Colonic mucosa (tissue), 4 donors: ENCODE data around the gene MIX23. TPM values are rescaled to one million over a fixed set of nuclear protein-coding genes. Genes with fewer than 3 reads are reported as not detected.

Experiments used
- DNase-seq: peaks from one replicate; pipeline ENCODE4 v3.0.0-alpha.2; 2020
- H3K27ac ChIP-seq: fragments of 200-600 bp; one replicate; pipeline ENCODE4 v1.8.0; 2021
- H3K27me3 ChIP-seq: fragments of 200-600 bp; one replicate; pipeline ENCODE4 v1.8.0; 2021
- H3K36me3 ChIP-seq: fragments of 200-600 bp; one replicate; pipeline ENCODE4 v1.8.0; 2021
- H3K4me1 ChIP-seq: fragments of 200-600 bp; one replicate; pipeline ENCODE4 v1.8.0; 2021; ENCODE audit warnings: mild to moderate bottlenecking
- H3K4me3 ChIP-seq: fragments of 200-600 bp; one replicate; pipeline ENCODE4 v1.8.0; 2021
- H3K9ac ChIP-seq, 2 donors: one replicate each; pipeline ENCODE4 v1.7.0; 2013; ENCODE audit warnings: control low read depth in 2 of 2, low read depth in 2 of 2, low read length in 2 of 2
- H3K9me3 ChIP-seq: fragments of 200-600 bp; one replicate; pipeline ENCODE4 v1.8.0; 2021
- intact Hi-C: fragments of 100-400 bp; cut with DNase I; formaldehyde crosslinking; loops from one replicate; pipeline ENCODE4 v1.14.1; 2022
- total RNA-seq, 2 donors: library from RNA; stranded (reverse); fragmentation: NEBNext Ultra II Directional in 1 of 2; extraction: Animal tissue kit (Norgen Biotek cat#: 25700) in 1 of 2; gene quantifications; one replicate each; pipeline ENCODE4 v1.2.1, GENCODE V29; 2021
- TF ChIP-seq, protein P1 (sequence below): fragments of 200-600 bp; IDR thresholded peaks from one replicate; pipeline ENCODE4 v1.8.0; 2022; ENCODE audit warnings: antibody characterized with exemption, mild to moderate bottlenecking
- donor health status: healthy.
- donor health status: DM: no; HTN: no; CAD: no.
- donor health status: DM: no; HTN: no; CAD: no.

The MIX23 gene
- total RNA-seq, 2 donors from 2014 or later: 44.5 to 66.6 TPM

DNA sequence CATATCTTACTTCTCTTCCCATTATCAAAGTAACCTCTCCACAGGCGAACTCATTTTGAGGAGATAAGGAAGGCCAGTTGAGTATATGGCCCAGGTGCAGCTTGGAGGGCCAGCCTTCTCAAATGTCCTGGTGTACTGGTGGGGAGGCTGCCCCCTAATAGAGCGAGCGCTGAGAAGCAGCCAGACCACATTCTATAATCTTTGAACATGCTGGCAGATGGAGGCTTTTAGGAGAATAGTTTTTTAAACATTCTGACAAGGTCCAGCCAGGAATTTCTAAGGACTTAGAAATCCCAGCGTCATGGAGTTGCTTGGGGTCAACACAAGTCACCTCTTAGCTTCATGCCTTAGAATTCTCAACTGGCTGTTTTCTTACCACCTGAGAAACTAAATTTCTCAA lies 27.1 kb upstream of the MIX23 start:
- H3K27me3 ChIP-seq: no peaks in the 10 kb centered on the region
- H3K9me3 ChIP-seq: no peaks in the 10 kb centered on the region
- DNase-seq: no peak
- TF ChIP-seq, protein P1, sequence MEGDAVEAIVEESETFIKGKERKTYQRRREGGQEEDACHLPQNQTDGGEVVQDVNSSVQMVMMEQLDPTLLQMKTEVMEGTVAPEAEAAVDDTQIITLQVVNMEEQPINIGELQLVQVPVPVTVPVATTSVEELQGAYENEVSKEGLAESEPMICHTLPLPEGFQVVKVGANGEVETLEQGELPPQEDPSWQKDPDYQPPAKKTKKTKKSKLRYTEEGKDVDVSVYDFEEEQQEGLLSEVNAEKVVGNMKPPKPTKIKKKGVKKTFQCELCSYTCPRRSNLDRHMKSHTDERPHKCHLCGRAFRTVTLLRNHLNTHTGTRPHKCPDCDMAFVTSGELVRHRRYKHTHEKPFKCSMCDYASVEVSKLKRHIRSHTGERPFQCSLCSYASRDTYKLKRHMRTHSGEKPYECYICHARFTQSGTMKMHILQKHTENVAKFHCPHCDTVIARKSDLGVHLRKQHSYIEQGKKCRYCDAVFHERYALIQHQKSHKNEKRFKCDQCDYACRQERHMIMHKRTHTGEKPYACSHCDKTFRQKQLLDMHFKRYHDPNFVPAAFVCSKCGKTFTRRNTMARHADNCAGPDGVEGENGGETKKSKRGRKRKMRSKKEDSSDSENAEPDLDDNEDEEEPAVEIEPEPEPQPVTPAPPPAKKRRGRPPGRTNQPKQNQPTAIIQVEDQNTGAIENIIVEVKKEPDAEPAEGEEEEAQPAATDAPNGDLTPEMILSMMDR: no peak
- no peak overlapping the region for H3K9ac ChIP-seq
- H3K36me3 ChIP-seq: peaks cover 24% of the 10 kb centered on the region
- no peak overlapping the region for H3K4me3 ChIP-seq
- H3K27ac ChIP-seq: no peak overlapping the region
- intact Hi-C loops: no loop called here
- no peaks in the 10 kb centered on the region for H3K4me1 ChIP-seq

DNA sequence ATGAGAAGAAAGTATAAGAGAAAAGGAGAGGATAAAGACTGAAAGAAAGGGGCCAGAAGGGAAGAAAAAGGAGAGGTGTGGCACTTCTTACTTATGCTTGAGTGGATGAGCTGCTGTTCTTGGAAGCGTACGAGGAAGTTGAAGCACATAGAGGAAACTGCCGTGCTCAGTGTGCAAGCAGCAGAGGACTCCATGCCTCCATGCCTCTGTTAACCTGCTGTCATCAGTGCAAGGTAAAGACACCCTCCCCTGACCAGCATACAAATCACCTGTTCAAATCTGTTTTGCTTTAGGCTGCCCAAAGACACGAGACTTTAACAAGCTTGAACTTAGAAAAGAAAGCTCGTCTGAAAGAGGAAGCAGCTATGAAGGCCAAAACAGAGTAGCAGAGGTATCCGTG lies 26.4 kb upstream of the MIX23 start:
- Histone ChIP-seq H3K36me3 (peaks cover 27% of the 10 kb centered on the region), H3K4me1 (no peaks in the 10 kb centered on the region), H3K9me3 (no peaks in the 10 kb centered on the region), H3K27me3 (no peaks in the 10 kb centered on the region), H3K27ac (no peak overlapping the region), H3K9ac (no peak overlapping the region), H3K4me3 (no peak overlapping the region)
- intact Hi-C loops: no loop called here
- TF ChIP-seq, protein P1: no peak
- DNase-seq: no peak

DNA sequence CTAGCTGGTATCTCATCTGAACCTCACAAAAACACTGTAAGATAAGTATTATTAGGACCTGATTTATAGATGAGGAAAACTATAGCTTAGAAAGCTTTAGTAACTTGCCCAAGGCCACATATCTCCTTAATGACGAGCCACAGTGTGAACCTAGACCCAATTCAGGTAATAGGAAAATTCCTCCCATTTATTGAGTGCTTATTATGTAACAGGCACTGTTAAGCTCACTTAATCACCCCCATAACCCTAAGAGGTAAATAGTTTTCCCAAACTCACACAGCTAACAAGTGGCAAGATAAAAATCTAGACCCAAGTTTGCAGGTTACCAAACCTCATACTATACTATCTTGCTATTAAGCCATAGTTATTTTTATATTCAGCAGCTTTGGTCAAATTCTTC lies 24.9 kb upstream of the MIX23 start:
- H3K9me3 ChIP-seq: no peaks in the 10 kb centered on the region
- no peaks in the 10 kb centered on the region for H3K4me1 ChIP-seq
- TF ChIP-seq, protein P1: no peak
- H3K9ac ChIP-seq: no peak overlapping the region
- H3K4me3 ChIP-seq: no peak overlapping the region
- intact Hi-C loops: no loop called here
- no peak overlapping the region for H3K27ac ChIP-seq
- DNase-seq: no peak
- H3K36me3 ChIP-seq: peaks cover 33% of the 10 kb centered on the region
- no peaks in the 10 kb centered on the region for H3K27me3 ChIP-seq

DNA sequence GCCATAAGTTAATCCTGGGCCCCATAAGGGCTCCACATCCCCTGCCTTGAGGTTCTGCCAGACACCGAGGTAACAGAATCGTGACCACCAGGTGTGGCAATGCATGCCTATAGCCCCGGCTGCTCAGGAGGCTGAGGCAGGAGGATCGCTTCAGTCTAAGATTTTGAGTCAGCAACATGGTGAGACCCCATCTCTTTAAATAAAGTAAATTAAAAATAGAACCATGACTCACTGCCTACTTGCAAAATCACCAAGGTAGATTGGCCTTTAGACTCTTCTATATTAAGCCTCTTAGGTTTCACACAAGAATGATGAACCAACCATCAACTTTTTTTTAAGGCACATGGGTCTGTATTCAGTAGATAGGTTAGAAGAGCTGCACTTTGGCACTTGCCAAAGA lies 23.2 kb upstream of the MIX23 start:
- no peaks in the 10 kb centered on the region for H3K27me3 ChIP-seq
- no peaks in the 10 kb centered on the region for H3K9me3 ChIP-seq
- no peak for DNase-seq
- no peak overlapping the region for H3K4me3 ChIP-seq
- intact Hi-C loops: no loop called here
- no peaks in the 10 kb centered on the region for H3K4me1 ChIP-seq
- no peak overlapping the region for H3K9ac ChIP-seq
- peaks cover 33% of the 10 kb centered on the region for H3K36me3 ChIP-seq
- TF ChIP-seq, protein P1: no peak
- H3K27ac ChIP-seq: no peak overlapping the region

DNA sequence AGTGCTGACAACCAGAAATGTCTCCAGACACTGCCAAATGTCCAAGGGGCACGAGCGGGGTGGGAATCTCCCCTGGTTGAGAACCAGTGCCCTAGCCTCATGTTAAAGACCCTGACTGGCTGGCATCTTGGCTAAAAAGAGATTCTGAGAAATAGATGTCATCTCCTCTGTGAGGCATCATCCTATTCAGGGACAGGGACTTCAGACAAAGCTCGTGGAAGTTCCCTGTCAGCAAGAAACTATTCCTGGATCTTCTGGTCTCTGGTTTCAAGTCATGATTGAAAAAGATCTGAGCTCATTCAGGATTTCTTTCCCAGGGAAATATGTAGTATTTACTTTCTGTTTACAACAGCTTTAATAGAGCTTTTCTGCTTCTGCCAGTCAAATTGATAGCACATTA lies 22.0 kb upstream of the MIX23 start:
- H3K4me1 ChIP-seq: no peaks in the 10 kb centered on the region
- intact Hi-C loops: no loop called here
- H3K9ac ChIP-seq: no peak overlapping the region
- H3K36me3 ChIP-seq: peaks cover 30% of the 10 kb centered on the region
- H3K9me3 ChIP-seq: no peaks in the 10 kb centered on the region
- H3K27me3 ChIP-seq: no peaks in the 10 kb centered on the region
- H3K4me3 ChIP-seq: no peak overlapping the region
- no peak overlapping the region for H3K27ac ChIP-seq
- no peak for DNase-seq
- TF ChIP-seq, protein P1: no peak

DNA sequence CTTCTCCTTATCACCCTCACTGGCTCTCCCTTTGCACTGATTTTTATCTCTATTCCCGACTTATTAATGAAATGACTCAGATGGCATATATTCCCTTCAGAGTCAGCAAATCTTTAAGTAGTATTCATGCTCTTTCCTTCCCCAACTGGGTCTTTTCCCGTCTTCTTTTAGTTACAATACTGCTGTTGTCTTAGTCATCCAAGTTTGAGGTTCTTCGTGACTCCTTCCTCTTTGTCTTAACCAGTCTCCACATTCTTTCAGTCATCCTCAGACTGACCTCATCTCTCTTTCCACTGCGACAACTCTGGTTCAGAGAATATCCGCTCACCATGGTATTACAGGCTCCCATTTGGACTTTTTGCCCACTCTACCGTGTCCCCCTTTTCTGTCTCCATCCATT lies 20.5 kb upstream of the MIX23 start:
- Histone ChIP-seq H3K27ac (no peak overlapping the region), H3K9ac (no peak overlapping the region), H3K4me3 (no peak overlapping the region), H3K4me1 (no peaks in the 10 kb centered on the region), H3K36me3 (peaks cover 29% of the 10 kb centered on the region), H3K9me3 (no peaks in the 10 kb centered on the region), H3K27me3 (no peaks in the 10 kb centered on the region)
- TF ChIP-seq, protein P1: no peak
- DNase-seq: no peak
- intact Hi-C loops: no loop called here
